ENCODE results near the gene STRA8. TPM values are rescaled to one million over a fixed set of nuclear protein-coding genes. Genes with fewer than 3 reads are reported as not detected.

The STRA8 gene, protein sequence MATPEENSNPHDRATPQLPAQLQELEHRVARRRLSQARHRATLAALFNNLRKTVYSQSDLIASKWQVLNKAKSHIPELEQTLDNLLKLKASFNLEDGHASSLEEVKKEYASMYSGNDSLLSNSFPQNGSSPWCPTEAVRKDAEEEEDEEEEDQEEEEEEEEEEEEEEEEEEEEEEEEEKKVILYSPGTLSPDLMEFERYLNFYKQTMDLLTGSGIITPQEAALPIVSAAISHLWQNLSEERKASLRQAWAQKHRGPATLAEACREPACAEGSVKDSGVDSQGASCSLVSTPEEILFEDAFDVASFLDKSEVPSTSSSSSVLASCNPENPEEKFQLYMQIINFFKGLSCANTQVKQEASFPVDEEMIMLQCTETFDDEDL
- total RNA-seq: not detected

DNA sequence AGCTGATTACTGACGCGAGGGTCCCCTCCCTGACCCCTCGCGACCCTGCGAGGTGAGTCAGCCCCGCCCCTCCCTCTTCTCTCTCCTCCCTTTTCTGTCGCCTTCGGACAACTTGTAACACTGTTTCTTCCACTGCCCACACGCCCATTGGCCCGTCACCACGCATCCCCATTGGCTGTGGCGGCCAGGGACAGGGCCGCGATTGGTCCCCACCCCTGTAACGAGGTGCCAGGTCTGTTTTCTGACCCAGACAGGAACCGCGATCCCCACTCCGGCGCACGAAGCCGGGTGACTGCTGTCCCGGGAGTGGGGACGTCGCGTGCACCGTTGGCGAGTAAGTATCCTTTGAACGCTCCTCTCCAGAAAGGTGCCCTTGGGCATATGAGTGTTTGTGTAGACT, at the start of gene STRA8:
TSS of gene STRA8 (plus strand) at position 269 of the 400 bp plus-strand sequence. CDS start 6,687 bp downstream, outside the sequence.
- DNase-seq (ENCODE audit: low spot score in 2 of 2) (no peak), FAIRE-seq (no peak)

DNA sequence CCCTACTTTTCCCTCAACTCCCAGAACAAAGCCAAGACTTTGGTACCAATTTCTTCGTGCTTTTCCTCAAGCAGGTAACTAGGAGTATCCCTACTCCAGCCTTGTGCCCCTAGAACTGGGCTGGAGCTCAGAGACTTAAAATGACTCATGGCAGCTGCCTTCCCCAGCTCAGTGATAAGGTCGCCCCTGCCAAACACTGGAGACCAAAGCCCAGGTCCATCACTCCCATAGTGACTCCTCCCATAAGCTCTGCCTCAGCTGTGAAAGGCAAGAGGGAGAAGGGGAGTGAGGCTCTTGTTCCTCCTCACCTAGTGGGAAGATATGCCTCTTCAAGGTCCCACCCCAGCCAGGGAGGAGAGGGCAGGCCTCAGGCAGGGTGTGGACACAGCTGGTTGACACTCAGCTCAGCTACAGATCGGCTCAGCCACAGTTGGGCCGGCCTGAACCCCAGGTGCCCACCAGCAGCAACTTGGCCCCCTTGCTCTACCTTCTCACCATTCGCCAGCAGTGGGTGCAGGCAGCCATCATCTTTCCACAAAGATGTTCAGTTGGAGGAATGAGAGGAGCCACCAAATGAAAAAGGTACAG, 49.3 kb upstream of the STRA8 start:
- FAIRE-seq: no peak

DNA sequence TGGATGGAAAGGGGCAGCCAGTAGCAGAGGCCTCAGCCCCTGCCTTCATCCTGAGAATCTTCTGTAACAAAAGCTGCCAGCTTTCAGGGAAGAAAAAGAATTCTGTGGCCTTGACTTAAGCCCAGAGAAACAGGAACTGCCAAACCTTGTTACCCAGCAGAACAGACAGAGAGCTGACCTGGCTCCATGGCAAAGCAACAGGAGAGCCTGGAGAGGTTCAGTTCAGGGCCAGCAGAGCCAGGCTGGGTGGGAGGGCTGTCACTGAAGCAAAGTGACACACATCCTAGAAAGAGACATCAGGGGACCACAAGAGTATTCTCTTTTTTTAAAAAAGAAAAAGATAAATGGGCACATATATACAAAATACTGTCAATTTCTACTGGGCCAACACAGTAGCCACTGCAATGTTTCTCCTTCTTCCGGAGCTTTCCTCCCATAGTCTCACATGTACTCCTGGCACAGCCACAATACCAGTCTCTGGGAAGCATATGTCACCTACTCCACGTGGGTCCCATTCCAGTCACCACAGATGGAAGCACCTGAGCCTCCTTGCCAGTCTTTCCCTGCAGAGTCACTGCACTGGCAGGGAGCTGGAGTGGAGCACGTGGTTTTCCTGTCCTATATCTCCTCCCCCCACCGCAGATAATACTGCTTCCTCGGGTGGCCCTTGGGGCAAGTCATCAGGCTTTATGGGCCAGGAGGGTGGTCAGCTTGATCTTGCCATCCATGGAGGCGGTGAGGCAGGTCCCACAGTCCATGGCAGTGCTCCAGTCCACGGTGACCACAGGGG, 48.0 kb upstream of the STRA8 start:
- DNase-seq (ENCODE audit: low spot score in 2 of 2) (no peak), FAIRE-seq (no peak)

More for the DNA sequence above, 49.3 kb upstream of the STRA8 start:
- DNase-seq (ENCODE audit: low spot score in 2 of 2): no peak

DNA sequence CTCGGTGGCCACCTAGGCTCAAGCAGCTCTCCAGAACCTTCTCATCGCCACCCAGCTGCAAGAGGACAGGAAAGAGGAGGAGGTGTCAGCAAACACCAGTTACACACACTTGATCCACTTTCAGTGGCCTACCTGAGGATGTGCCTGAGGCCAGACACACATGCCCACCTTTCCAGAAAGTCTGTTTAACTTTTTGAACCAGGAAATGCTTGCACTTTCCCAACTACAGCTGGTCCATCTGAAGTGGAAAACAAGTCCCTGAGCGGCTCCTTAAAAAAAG, 47.4 kb upstream of the STRA8 start:
- FAIRE-seq (no peak), DNase-seq (ENCODE audit: low spot score in 2 of 2) (no peak)

DNA sequence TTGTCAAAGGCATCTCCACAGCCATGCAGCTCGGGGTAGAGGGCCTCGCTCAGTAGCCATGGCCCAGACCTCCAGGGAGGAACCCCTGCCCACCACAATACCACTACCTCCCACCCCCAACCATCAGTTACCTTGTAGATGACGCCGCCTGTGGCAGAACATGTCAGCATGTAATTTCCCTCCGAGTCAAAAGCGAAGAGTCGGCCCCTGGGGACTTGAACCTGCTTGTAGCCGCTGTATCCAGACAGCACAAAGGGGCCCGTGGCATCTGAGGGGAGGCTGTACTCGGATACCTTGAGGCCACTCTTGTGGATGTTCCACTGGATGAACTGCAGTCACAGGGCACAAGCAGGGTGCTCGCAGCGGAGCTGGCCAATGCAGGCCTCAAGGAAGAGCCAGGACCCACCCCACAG, 46.8 kb upstream of the STRA8 start:
- FAIRE-seq: no peak
- DNase-seq (ENCODE audit: low spot score in 2 of 2): no peak

DNA sequence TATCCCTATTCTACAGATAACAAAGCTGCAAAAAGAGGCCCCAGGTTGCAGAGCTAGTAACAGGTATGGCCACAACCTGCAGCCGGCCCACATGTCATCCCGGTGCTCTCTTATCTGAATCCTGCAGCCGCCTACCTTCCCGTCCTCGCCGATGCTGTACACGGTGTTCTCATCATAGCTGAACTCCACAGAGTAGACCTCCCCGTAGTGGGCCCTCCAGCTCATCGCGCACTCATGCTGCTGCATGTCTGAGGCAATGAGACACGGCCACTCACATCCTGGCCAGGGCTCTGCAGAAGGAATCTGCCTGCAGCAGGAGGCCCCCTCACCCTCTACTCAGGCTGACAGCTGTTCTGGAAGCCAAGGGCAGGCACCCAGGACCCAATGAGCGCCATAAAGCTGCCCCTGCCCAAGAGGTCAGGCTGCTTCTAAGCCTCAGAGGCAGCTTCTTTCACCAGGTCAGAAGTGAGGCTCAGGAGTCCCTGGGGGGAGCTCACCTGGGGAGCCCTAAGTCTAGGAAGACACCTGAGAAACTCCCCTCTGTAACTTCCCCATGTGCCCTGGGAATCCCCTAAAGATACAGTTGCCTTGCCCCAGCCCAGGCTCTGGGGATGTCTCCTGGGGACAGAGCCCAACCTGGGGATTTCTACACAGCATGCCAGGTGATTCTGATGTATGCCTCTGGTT, 45.2 kb upstream of the STRA8 start:
- DNase-seq (ENCODE audit: low spot score in 2 of 2) (no peak), FAIRE-seq (no peak)

DNA sequence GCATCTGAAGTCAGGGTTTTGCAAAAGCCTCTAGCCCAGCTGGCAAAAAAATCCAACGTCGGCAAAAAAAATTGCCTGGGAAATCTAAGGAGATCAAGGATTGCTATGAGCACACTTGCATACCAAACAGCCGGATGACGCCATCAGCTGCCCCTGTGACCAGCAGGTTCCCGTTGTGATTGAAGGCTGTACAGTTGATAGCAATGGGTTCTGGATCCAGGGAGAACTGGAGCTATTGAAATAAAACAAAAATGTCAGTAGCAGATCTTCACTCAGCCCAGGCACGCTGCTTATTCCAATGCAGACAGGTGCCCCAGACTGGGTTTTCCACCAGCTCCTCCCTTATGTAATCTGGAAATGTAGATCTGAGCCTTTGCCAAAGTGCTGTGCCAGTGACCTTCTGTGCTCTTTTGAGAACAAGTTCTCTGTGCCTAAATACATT, 44.4 kb upstream of the STRA8 start:
- FAIRE-seq: no peak
- DNase-seq (ENCODE audit: low spot score in 2 of 2): no peak

DNA sequence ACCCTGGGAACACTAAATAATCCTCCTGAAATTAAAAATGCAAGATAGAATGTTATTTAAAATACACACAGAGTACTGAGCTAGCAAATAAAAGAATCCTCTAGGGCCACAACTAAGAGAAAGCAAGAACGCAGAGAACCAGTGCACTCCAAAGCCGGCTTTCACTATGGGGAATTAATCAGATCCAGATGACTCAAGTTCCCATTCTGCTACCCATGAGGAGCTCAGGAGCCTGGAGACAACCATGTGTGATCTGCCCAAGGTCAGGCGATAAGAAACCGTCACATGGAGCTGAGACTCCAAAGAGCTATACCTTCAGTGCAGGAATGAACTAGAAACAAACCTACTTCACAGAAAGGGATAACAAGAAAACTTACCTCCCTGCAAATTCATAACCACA, 43.7 kb upstream of the STRA8 start:
- FAIRE-seq: no peak
- DNase-seq (ENCODE audit: low spot score in 2 of 2): no peak

DNA sequence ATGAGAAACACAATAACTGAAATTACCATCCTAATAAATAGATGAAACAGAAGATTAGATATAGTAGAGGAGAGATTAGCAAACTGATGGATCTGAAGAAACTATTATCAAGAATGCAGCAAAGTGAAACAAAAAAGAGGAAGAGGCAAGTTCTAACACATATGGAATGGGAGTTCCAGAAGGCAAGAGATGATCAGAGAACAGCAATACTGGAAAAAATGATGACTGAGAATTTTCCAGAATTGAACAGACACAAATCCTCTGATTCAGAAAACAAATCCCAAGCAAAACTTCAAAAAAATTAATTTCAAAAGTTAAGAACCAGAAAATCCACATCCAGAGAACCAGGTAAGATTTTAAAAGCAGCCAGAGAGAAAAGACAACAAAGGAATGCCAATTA, 42.9 kb upstream of the STRA8 start:
- DNase-seq (ENCODE audit: low spot score in 2 of 2) (no peak), FAIRE-seq (no peak)

DNA sequence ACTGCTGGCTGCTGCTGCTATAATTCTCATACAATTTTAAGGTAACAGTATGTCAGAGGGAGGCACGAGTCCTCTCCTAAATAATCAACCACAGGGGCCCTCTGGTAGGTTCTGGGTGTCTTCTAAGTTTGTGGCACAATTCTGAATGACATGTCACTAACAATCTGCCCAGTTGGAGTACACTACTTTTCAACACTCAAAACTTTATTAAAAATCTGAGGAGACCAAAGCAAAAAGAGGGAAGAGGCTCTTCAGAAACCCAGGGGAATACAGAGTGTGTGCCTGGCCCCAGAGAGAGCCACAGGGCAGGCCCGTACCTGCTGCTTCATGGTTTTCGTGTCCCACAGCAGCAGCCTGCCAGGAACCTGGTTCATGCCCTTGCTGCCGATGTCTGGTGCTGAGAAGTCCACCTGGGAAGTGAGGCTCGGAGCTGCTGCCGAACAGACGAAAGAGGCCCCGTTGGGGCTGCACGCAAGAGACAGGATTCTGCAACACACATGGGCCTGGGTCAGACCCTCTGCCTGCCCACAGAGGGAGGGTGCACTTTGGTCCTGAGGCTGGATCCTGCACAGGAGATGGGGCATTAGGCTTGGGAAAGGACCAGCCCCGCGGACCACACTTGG, 40.6 kb upstream of the STRA8 start:
- DNase-seq (ENCODE audit: low spot score in 2 of 2) (no peak), FAIRE-seq (no peak)

DNA sequence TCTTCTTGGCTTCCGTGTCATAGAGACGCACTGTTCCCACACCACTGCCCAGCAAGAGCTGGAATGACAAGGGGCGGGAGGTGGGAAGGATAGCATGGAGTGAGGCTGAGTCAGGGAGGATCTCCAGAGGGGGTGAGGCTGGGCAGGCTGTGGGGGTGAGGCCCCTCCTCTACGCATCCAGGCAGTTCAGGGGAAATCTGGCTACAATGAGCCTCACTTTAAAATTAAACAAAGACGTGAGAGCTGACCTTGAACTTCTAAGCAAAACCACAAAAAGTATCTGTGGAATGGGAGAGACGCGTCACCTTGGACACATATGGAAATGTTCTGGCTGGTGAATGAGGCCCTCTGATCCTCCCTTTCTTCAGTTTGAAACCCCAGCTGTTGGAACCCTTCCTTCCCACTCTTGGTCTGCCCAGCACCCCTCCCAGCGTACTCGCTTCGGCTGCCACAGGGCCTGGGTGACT, 40.0 kb upstream of the STRA8 start:
- FAIRE-seq: no peak
- no peak for DNase-seq (ENCODE audit: low spot score in 2 of 2)

DNA sequence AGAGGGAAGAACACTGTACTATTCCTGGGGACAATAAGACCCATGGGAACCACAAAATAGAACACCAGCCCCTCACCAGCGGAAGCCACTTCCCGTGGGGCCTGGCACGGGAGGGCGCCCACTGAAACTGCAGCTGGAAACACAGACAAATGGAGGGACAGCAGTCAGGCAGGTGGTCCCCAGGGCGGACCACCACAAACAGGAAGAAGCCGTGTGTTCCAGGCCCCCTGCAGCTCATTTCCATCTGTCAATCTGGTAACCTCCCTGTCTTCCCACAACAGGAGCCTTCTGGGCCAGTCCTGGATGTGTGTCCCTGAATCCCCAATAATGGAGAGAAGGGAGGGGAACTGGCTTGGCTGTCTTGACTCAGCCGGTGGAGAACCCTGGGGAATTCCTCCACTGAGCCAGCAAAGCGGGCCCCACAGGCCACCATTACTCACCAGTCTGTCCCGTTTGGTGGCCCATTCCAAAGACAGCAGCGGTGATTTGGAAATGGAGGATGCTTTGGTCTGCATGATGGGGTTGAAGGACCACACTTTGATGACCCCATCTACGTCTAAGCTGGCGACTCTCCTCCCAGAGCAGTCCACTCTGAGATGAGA, 39.0 kb upstream of the STRA8 start:
- no peak for DNase-seq (ENCODE audit: low spot score in 2 of 2)
- no peak for FAIRE-seq

DNA sequence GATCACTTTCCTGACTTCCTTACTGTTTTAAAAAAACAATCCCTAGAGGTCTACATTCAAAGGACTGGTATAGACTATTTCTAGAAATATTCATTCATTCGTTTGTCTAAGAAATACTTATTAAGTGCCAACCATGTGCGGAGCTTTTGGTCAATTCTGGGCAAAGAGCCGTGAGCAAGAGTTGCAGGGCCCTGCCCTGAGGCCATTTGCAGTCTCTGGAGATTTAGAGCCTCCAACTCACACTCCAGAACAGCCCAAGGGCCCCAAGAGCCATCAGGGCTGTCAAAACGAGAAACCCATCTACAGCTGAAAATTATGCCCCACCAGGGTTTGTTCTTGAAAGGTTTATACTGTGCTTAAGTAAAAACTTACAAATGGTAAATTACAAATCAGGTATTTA, 38.5 kb upstream of the STRA8 start:
- FAIRE-seq (no peak), DNase-seq (ENCODE audit: low spot score in 2 of 2) (no peak)

DNA sequence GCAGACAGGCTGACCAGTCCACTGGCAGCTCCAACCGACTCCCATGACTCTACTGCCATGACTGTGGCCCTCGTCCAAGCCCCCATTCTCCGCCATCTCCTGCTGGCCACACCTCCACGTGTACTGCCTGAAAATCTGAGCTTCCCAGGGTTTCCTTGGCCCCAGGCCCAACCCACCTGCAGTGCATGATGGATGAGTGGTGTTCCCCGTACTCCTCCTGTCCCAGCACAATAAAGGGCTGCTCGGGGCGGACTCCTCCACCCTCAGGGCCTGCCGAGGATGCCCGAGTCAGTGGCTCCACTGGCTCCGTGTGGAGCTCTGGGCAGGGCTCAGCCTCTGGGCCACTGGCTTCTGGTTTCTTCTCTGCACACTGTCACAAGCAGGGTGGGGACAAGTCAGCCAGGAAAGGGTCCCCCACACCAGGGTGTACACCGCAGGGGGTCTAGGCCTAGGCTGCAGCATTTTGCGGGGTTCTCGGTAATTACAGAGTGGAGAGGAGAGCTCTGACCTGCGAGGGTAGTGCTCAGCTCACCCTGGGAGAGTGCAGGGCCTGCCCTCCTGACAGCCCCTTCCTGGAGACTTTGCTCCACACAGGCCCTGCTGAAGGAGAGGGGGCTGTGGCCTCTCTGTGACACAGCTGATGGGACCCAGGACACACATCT, 37.5 kb upstream of the STRA8 start:
- DNase-seq (ENCODE audit: low spot score in 2 of 2): no peak
- no peak for FAIRE-seq

DNA sequence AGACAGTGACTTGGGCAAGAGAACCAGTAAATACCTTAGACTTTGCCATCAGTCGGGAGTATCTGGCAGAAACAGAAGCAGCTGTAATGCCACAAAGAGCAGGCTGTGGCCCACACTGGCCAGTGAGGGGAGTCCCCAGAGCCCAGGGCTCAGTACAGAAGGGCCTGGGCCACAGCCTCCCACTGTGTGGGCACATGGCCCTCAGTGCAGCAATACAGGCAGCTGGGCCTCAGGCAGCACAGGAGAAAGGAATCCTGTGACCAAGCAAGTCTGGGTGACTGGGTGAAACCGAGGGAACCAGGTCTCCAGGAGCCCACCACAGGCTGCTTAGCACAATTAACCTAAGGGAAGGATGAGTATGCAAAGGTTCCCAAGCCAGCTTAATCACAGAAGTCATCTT, 36.3 kb upstream of the STRA8 start:
- FAIRE-seq: no peak
- DNase-seq (ENCODE audit: low spot score in 2 of 2): no peak

DNA sequence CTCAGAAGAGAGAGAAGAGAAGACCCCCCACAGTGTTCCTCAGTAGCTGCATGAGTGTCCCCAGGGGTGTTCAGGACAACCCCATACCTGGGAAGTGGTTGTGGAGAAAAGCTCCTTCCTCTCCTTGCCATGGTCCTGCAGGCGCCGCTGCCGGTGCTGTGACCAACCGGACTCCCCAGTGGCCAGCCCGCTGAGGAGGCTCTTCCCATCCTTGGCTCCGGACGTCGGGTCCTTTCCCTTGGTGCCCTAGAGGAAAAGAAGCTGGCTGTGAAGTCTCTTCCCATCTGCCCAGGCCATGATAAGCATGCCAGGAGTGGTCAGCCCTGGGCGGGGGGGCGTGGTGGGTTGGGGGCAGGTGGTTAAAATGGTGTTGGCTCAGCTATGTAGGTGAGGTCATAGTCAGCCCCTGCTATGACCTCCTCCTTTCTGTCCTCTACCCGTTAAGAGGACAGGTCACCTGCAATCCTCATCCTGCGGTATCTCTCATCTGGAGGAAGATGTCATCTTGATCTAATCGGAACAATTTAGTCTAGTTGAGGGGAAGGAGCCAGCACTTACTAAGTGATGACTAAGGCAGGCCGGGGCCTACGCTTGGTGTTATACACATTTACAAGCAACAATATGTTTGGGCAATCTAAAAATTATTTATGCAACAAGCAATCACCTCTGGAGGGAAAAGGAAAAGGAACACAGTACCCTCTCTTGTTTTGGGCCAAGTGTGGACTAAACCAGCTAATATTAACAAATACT, 35.6 kb upstream of the STRA8 start:
- DNase-seq (ENCODE audit: low spot score in 2 of 2): no peak
- no peak for FAIRE-seq

DNA sequence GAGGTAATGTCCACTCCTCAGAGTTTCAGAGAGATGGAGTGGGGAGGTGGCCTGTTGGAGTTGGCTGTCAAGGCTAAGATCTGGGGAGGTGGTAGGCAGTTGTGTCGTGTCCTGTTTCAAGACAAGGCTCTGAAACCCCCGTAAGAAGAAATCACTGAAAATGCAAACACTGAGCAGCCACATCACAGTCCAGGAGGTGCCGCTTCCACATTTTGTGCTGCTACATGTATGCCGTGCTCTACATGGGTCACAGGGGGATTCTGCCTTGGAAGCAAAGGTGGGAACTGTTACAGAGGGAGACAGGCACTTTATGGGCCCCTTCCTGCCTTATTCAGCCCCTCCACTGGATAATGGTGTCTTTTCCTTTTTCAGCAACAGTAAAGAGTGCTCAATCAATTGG, 34.2 kb upstream of the STRA8 start:
- DNase-seq (ENCODE audit: low spot score in 2 of 2) (no peak), FAIRE-seq (no peak)

DNA sequence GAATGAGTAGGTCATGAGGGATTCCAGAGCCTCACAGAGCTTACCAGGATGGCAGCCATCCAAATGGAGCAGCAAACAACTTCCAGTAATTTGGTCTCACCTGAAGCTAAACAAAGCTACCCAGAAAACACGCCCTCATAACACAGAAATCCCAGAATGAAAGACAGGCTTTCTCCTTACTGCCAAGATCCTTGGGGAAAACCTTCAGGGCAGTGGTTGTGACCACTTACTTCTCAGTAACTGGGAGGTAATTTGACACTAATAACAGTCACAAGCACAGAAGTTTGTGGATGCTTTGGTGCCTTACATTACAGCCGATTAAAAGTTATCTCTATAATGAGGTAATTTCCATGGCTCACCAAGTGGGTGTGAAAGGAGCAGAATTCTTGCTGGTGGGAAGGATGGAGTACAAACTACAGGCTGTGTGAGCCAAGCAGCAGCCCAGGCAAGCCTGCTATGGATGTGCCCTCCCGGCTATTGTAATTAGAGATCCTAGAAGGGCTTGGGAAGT, 32.8 kb upstream of the STRA8 start:
- FAIRE-seq: no peak
- no peak for DNase-seq (ENCODE audit: low spot score in 2 of 2)

DNA sequence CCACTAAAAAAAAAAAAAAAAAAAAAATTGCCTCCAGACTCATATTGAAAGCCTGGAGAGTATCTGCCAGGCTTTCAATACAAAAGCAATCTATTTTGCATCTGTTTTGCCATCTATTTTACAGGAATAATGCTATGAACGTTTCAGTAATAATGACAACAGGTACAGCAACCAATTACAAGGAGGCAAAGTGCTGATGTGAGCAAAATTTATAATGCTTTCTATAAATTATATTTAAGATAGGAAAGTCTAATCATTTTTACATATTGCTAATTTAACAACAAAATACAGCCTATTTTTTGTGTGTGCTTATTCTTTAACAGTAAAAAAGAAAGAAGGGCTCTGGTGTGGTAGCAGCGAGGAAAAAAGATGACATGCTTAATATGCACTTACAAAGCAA, 32.3 kb upstream of the STRA8 start:
- FAIRE-seq (no peak), DNase-seq (ENCODE audit: low spot score in 2 of 2) (no peak)
